ENCODE results near the gene ANKRD27.
"Not testable (repeated sequence)": the region's sequence is repeated elsewhere in the genome, so short reads cannot be mapped to it uniquely, and the experiment has no call there.

- not testable (repeated sequence) for TF ChIP-seq CTCF (IDR thresholded peaks at IDR 0.05 in 2 of 3, conservative IDR thresholded peaks at IDR 0.05 in 1 of 3; ENCODE audit: borderline replicate concordance in 1 of 3, insufficient read depth in 1 of 3, low read depth in 2 of 3, low read length in 2 of 3); POLR2A (IDR thresholded peaks at IDR 0.05; ENCODE audit: borderline replicate concordance, extremely low read depth, insufficient read depth, insufficient read length)
Observed at GRCh38 chr19:32696771-32697170, 21.8 kb upstream of the ANKRD27 start.
